HG03039 (cell line): ENCODE results near the gene CEP162.
"Not testable (repeated sequence)": the region's sequence is repeated elsewhere in the genome, so short reads cannot be mapped to it uniquely, and the experiment has no call there.

Experiments
- ATAC-seq: cut with Tn5 transposase; IDR thresholded peaks from one replicate; pipeline ENCODE4 v1.9.1; 2021; ENCODE audit warnings: mild to moderate bottlenecking, moderate library complexity; ENCODE audit not compliant: unreplicated experiment

CEP162 gene

GRCh38 chr6:84227434-84228197 lies at the start of gene CEP162:
Gene CEP162, minus strand, starts transcription at chr6:84227643. Its CDS starts 1,250 bp downstream, at chr6:84226393.
- peak; percentile 99 for ATAC-seq

GRCh38 chr6:84274856-84275255 lies 47.4 kb upstream of the CEP162 start:
- ATAC-seq = no peak

- no peak for ATAC-seq
Measured at GRCh38 chr6:84273048-84273809, 45.8 kb upstream of the CEP162 start.

GRCh38 chr6:84272298-84272697 lies 44.9 kb upstream of the CEP162 start:
- ATAC-seq = no peak

GRCh38 chr6:84271061-84271716 lies 43.7 kb upstream of the CEP162 start:
- ATAC-seq = no peak

- ATAC-seq = no peak
Measured at GRCh38 chr6:84269947-84270733, 42.7 kb upstream of the CEP162 start.

- no peak for ATAC-seq
Measured at GRCh38 chr6:84268781-84269180, 41.3 kb upstream of the CEP162 start.

- ATAC-seq = no peak
Measured at GRCh38 chr6:84263557-84263956, 36.1 kb upstream of the CEP162 start.

GRCh38 chr6:84260926-84261325 lies 33.5 kb upstream of the CEP162 start:
- no peak for ATAC-seq

- ATAC-seq = no peak
Measured at GRCh38 chr6:84260196-84260595, 32.8 kb upstream of the CEP162 start.

- ATAC-seq = no peak
Measured at GRCh38 chr6:84258866-84259265, 31.4 kb upstream of the CEP162 start.

GRCh38 chr6:84258268-84258667 lies 30.8 kb upstream of the CEP162 start:
- ATAC-seq = no peak

GRCh38 chr6:84255641-84256040 lies 28.2 kb upstream of the CEP162 start:
- no peak for ATAC-seq

GRCh38 chr6:84253380-84253779 lies 25.9 kb upstream of the CEP162 start:
- no peak for ATAC-seq

- no peak for ATAC-seq
Measured at GRCh38 chr6:84251891-84252539, 24.6 kb upstream of the CEP162 start.

GRCh38 chr6:84249724-84250123 lies 22.3 kb upstream of the CEP162 start:
- ATAC-seq = no peak

GRCh38 chr6:84244416-84245081 lies 17.1 kb upstream of the CEP162 start:
- ATAC-seq = not testable (repeated sequence)

- no peak for ATAC-seq
Measured at GRCh38 chr6:84243240-84243639, 15.8 kb upstream of the CEP162 start.

- ATAC-seq = no peak
Measured at GRCh38 chr6:84242265-84242664, 14.8 kb upstream of the CEP162 start.

- ATAC-seq = no peak
Measured at GRCh38 chr6:84228198-84228543, 728 bp upstream of the CEP162 start.
